ENCODE measurements around the gene PYGB.

Gene PYGB

DNA sequence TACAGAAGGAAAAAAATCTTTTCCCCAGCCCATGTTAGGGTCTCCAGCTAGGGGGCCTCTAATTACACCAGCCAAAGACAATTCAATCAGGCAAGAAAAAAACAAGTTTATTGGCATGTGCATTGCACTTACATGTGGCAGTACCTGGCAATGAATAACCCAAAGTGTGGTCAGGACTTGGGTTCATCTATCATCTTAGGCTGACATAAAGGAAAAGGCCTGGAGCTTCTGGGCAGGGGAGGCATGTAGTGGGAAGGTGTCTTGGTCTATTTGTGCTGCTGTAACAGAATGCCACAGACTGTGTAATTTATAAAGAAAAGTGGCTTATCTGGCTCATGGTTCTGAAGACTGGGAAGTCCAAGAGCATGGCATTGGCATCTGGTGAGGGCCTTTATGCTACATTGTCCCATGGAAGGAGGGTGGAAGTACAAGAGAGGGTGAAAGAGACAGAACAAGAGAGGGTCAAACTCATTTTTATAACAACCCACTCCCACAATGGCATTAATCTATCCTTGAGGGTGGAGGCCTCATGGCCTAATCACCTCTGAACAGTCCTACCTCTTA, 4.4 kb upstream of the PYGB start:
- no peak for TF ChIP-seq CTCF (IDR thresholded peaks at IDR 0.05; ENCODE audit: insufficient read depth, missing control alignments)
- FAIRE-seq (no peak), DNase-seq (ENCODE audit: insufficient read length, low spot score) (no peak)

GRCh38 chr20:25244976-25245375, 2.9 kb upstream of the PYGB start:
- no peak for TF ChIP-seq CTCF (IDR thresholded peaks at IDR 0.05; ENCODE audit: insufficient read depth, missing control alignments)
- no peak for FAIRE-seq
- no peak for DNase-seq (ENCODE audit: insufficient read length, low spot score)

DNA sequence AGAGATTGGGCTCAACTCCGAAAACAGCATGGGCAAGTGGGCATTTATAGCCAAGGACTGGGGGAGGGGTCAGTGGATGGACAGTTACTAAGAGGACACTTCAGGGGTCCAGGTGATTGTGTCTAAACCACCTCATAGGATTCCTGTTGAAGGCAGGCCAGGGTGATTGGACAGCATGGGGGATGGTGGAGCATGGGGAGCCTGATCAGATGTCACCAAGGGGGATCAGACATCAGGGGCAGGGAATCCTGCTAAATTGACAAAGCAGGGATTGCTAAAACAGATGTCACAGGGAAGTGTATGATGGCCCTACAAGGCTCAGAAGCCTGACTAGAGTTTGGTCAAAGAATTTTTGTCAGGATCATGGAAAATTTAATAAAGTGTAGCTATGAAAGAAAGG, 2.4 kb upstream of the PYGB start:
- TF ChIP-seq CTCF (IDR thresholded peaks at IDR 0.05; ENCODE audit: insufficient read depth, missing control alignments), result no peak
- DNase-seq (ENCODE audit: insufficient read length, low spot score) (no peak), FAIRE-seq (no peak)

GRCh38 chr20:25246182-25246999, 1.5 kb upstream of the PYGB start:
- FAIRE-seq (no peak), DNase-seq (ENCODE audit: insufficient read length, low spot score) (no peak)
- no peak for TF ChIP-seq CTCF (IDR thresholded peaks at IDR 0.05; ENCODE audit: insufficient read depth, missing control alignments)

DNA sequence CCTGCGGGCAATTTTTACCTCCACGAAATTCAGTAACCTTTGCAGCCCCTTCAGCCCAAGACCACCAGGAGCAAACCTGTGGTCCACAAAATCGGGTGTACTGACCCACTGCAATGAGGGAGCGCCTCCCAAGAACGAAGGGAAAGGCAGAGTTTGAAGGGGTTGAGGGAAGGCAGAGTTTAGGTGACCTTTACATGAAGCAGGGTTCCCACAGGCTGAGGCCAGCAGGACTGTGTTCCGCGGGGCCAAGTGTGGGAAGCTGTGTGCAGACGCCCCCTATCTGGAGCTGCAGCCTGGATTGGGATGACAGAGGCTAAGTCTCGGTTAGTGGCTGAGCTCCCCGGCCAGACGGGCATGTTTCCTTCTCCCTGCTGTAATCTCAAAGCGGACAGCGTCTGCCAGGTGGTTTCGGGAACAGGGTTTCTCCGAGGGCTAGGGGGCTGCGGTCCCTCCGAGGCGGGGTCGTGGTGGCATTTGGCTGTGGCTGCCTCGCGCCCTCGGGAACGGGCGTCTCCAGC, 826 bp upstream of the PYGB start:
- FAIRE-seq (no peak), DNase-seq (ENCODE audit: insufficient read length, low spot score) (no peak)
- peak; percentile 66 for TF ChIP-seq CTCF (IDR thresholded peaks at IDR 0.05; ENCODE audit: insufficient read depth, missing control alignments)

- no peak for FAIRE-seq
- no peak for DNase-seq (ENCODE audit: insufficient read length, low spot score)
- no peak for TF ChIP-seq CTCF (IDR thresholded peaks at IDR 0.05; ENCODE audit: insufficient read depth, missing control alignments)
These were observed 348 bp upstream of the PYGB start for GRCh38 chr20:25247518-25247955.

DNA sequence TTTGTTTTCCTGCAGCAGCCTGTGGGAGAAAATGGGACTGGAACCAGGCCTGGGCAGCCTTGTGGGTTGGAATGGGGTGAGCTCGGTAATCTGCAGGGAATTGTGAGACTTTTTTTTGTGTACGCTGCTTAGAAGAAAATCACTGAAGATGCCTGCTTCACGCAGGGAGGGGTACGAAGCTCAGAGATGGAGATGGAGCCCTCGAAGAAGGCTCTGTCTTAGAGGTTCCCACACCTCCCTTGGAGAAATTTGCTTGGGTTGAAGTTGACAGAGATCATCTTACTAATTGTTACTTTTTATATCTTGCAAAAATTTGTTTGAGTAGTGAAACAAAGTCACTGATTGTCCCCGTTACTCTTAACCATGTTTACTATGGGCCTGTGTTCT, 894 bp downstream of the PYGB start:
- DNase-seq (ENCODE audit: insufficient read length, low spot score), result no peak
- no peak for FAIRE-seq
- TF ChIP-seq CTCF (IDR thresholded peaks at IDR 0.05; ENCODE audit: insufficient read depth, missing control alignments), result no peak
